Activated effector memory CD4-positive, alpha-beta T cell treated with Interleukin-2 at 50 U/mL for 16 hours (primary cell): ENCODE results near the gene NET1.
"Not testable (repeated sequence)": the region's sequence is repeated elsewhere in the genome, so short reads cannot be mapped to it uniquely, and the experiment has no call there.

Source experiments
- DNase-seq: peaks from one replicate; pipeline ENCODE4 v3.0.0-alpha.2; 2020

Gene NET1

GRCh38 chr10:5466451-5467206, 54.3 kb downstream of the NET1 start:
- no peak for DNase-seq

- DNase-seq = no peak
Observed at GRCh38 chr10:5467207-5467535, 54.8 kb downstream of the NET1 start.

GRCh38 chr10:5467634-5468255, 55.4 kb downstream of the NET1 start:
- no peak for DNase-seq

GRCh38 chr10:5468262-5469106, 56.1 kb downstream of the NET1 start:
- no peak for DNase-seq

GRCh38 chr10:5469353-5470061, 57.1 kb downstream of the NET1 start:
- DNase-seq = no peak

GRCh38 chr10:5470062-5470751, 57.9 kb downstream of the NET1 start:
- no peak for DNase-seq

GRCh38 chr10:5474642-5475041, 62.3 kb downstream of the NET1 start:
- not testable (repeated sequence) for DNase-seq

GRCh38 chr10:5475088-5475487, 62.7 kb downstream of the NET1 start:
- not testable (repeated sequence) for DNase-seq

- DNase-seq = not testable (repeated sequence)
Observed at GRCh38 chr10:5475974-5476807, 63.8 kb downstream of the NET1 start.

GRCh38 chr10:5476918-5477525, 64.7 kb downstream of the NET1 start:
- DNase-seq = no peak

- no peak for DNase-seq
Observed at GRCh38 chr10:5477948-5478693, 65.8 kb downstream of the NET1 start.

- DNase-seq = no peak
Observed at GRCh38 chr10:5478694-5479305, 66.4 kb downstream of the NET1 start.

GRCh38 chr10:5479481-5480161, 67.3 kb downstream of the NET1 start:
- DNase-seq = no peak

- no peak for DNase-seq
Observed at GRCh38 chr10:5480162-5480941, 68.0 kb downstream of the NET1 start.

GRCh38 chr10:5481121-5481520, 68.8 kb downstream of the NET1 start:
- no peak for DNase-seq

GRCh38 chr10:5482016-5482415, 69.7 kb downstream of the NET1 start:
- no peak for DNase-seq

- DNase-seq = no peak
Observed at GRCh38 chr10:5484205-5484604, 71.8 kb downstream of the NET1 start.

- no peak for DNase-seq
Observed at GRCh38 chr10:5485290-5485689, 72.9 kb downstream of the NET1 start.
